ENCODE data around the gene MED12L.

DNA sequence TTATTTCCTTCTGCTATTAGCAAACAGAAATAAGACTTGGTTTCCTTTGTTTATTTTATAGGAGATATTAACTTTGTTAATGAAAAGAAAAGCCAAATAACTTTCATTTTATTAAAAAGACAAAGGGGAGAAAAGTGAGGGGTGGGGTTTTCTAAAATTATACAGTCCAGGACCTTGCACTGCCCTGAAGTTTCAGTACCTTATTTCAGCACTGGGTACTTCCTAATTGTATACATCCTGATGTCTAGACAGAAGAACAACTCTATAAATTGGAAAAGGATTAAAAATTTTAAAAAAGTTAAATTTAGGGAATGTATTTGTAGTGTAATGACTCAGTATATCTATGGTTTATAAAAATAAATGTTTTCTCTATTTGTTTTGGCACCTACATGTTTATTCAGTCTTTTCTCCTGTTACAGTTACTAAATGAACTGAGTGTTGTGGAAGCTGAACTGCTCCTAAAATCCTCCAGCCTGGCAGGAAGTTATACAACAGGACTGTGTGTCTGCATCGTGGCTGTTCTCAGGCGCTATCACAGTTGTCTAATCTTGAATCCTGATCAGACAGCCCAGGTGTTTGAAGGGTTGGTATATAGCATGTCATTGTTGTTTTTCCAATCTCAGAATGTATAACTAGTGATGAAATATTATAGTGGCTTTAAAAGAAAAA, 271.5 kb downstream of the MED12L start:
- TF ChIP-seq, protein P1, sequence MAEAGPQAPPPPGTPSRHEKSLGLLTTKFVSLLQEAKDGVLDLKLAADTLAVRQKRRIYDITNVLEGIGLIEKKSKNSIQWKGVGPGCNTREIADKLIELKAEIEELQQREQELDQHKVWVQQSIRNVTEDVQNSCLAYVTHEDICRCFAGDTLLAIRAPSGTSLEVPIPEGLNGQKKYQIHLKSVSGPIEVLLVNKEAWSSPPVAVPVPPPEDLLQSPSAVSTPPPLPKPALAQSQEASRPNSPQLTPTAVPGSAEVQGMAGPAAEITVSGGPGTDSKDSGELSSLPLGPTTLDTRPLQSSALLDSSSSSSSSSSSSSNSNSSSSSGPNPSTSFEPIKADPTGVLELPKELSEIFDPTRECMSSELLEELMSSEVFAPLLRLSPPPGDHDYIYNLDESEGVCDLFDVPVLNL (IDR thresholded peaks at IDR 0.05; ENCODE audit: low read depth, low read length) = no peak
- TF ChIP-seq, protein P2, sequence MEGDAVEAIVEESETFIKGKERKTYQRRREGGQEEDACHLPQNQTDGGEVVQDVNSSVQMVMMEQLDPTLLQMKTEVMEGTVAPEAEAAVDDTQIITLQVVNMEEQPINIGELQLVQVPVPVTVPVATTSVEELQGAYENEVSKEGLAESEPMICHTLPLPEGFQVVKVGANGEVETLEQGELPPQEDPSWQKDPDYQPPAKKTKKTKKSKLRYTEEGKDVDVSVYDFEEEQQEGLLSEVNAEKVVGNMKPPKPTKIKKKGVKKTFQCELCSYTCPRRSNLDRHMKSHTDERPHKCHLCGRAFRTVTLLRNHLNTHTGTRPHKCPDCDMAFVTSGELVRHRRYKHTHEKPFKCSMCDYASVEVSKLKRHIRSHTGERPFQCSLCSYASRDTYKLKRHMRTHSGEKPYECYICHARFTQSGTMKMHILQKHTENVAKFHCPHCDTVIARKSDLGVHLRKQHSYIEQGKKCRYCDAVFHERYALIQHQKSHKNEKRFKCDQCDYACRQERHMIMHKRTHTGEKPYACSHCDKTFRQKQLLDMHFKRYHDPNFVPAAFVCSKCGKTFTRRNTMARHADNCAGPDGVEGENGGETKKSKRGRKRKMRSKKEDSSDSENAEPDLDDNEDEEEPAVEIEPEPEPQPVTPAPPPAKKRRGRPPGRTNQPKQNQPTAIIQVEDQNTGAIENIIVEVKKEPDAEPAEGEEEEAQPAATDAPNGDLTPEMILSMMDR (IDR thresholded peaks at IDR 0.05 in 2 of 3, conservative IDR thresholded peaks at IDR 0.05 in 1 of 3; ENCODE audit: control insufficient read depth in 2 of 3, extremely low read depth in 1 of 3, insufficient read depth in 1 of 3, low read depth in 3 of 3, low read length in 3 of 3) = no peak
- TF ChIP-seq BRCA1 (IDR thresholded peaks at IDR 0.05; ENCODE audit: low read depth, low read length) (no peak), FOXM1 (IDR thresholded peaks at IDR 0.05; ENCODE audit: low read depth, low read length) (no peak), SREBF1 (IDR thresholded peaks at IDR 0.05; ENCODE audit: low read length) (no peak), TAF1 (IDR thresholded peaks at IDR 0.05; ENCODE audit: borderline replicate concordance, low read depth, low read length) (no peak), YY1 (IDR thresholded peaks at IDR 0.05; ENCODE audit: low read depth, low read length) (no peak), EZH2 (IDR thresholded peaks at IDR 0.05; ENCODE audit: borderline replicate concordance, control insufficient read depth, low read depth, low read length) (no peak), CEBPB (IDR thresholded peaks at IDR 0.05; ENCODE audit: borderline replicate concordance in 1 of 2, low read depth in 2 of 2, low read length in 2 of 2) (no peak), POLR2AphosphoS5 (IDR thresholded peaks at IDR 0.05; ENCODE audit: low read length) (no peak), ZNF24 (IDR thresholded peaks at IDR 0.05) (no peak)
- TF ChIP-seq, protein P3, sequence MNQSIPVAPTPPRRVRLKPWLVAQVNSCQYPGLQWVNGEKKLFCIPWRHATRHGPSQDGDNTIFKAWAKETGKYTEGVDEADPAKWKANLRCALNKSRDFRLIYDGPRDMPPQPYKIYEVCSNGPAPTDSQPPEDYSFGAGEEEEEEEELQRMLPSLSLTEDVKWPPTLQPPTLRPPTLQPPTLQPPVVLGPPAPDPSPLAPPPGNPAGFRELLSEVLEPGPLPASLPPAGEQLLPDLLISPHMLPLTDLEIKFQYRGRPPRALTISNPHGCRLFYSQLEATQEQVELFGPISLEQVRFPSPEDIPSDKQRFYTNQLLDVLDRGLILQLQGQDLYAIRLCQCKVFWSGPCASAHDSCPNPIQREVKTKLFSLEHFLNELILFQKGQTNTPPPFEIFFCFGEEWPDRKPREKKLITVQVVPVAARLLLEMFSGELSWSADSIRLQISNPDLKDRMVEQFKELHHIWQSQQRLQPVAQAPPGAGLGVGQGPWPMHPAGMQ (IDR thresholded peaks at IDR 0.05; ENCODE audit: borderline replicate concordance) = no peak
- TF ChIP-seq, protein P4, sequence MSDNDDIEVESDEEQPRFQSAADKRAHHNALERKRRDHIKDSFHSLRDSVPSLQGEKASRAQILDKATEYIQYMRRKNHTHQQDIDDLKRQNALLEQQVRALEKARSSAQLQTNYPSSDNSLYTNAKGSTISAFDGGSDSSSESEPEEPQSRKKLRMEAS (IDR thresholded peaks at IDR 0.05; ENCODE audit: low read depth, low read length) = no peak
- TF ChIP-seq, protein P5, sequence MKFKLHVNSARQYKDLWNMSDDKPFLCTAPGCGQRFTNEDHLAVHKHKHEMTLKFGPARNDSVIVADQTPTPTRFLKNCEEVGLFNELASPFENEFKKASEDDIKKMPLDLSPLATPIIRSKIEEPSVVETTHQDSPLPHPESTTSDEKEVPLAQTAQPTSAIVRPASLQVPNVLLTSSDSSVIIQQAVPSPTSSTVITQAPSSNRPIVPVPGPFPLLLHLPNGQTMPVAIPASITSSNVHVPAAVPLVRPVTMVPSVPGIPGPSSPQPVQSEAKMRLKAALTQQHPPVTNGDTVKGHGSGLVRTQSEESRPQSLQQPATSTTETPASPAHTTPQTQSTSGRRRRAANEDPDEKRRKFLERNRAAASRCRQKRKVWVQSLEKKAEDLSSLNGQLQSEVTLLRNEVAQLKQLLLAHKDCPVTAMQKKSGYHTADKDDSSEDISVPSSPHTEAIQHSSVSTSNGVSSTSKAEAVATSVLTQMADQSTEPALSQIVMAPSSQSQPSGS (IDR thresholded peaks at IDR 0.05; ENCODE audit: low read length) = no peak

Data from GM12878 (cell line).